Measurements from ENCODE around the gene CDC42SE2.
"Not testable (repeated sequence)": the region's sequence is repeated elsewhere in the genome, so short reads cannot be mapped to it uniquely, and the experiment has no call there.

Gene CDC42SE2

GRCh38 chr5:131328536-131329285 is 64.9 kb downstream of the CDC42SE2 start:
- DNase-seq, result no peak

- DNase-seq, result no peak
Observed at GRCh38 chr5:131329286-131329560, 65.4 kb downstream of the CDC42SE2 start.

GRCh38 chr5:131330031-131330430 is 66.2 kb downstream of the CDC42SE2 start:
- DNase-seq, result no peak

GRCh38 chr5:131335756-131336155 is 71.9 kb downstream of the CDC42SE2 start:
- not testable (repeated sequence) for DNase-seq

- DNase-seq, result not testable (repeated sequence)
Observed at GRCh38 chr5:131336801-131337200, 72.9 kb downstream of the CDC42SE2 start.

GRCh38 chr5:131337240-131338050 is 73.6 kb downstream of the CDC42SE2 start:
- DNase-seq, result not testable (repeated sequence)

GRCh38 chr5:131338051-131338453 is 74.2 kb downstream of the CDC42SE2 start:
- no peak for DNase-seq

GRCh38 chr5:131344288-131344687 is 80.4 kb downstream of the CDC42SE2 start:
- DNase-seq, result not testable (repeated sequence)

GRCh38 chr5:131346204-131346603 is 82.4 kb downstream of the CDC42SE2 start:
- not testable (repeated sequence) for DNase-seq

GRCh38 chr5:131353991-131354390 is 90.1 kb downstream of the CDC42SE2 start:
- no peak for DNase-seq

- DNase-seq, result no peak
Observed at GRCh38 chr5:131355971-131356528, 92.2 kb downstream of the CDC42SE2 start.

- no peak for DNase-seq
Observed at GRCh38 chr5:131356619-131357018, 92.8 kb downstream of the CDC42SE2 start.

- peak; percentile 42 for DNase-seq
Observed at GRCh38 chr5:131357739-131358561, 94.1 kb downstream of the CDC42SE2 start.

GRCh38 chr5:131361677-131362315 is 97.9 kb downstream of the CDC42SE2 start:
- DNase-seq, result no peak

- no peak for DNase-seq
Observed at GRCh38 chr5:131363811-131364506, 100.1 kb downstream of the CDC42SE2 start.

- DNase-seq, result no peak
Observed at GRCh38 chr5:131364507-131365050, 100.7 kb downstream of the CDC42SE2 start.

- no peak for DNase-seq
Observed at GRCh38 chr5:131366428-131366827, 102.6 kb downstream of the CDC42SE2 start.

- no peak for DNase-seq
Observed at GRCh38 chr5:131367219-131367860, 103.5 kb downstream of the CDC42SE2 start.

GRCh38 chr5:131368866-131369265 is 105.0 kb downstream of the CDC42SE2 start:
- no peak for DNase-seq

GRCh38 chr5:131369558-131369957 is 105.7 kb downstream of the CDC42SE2 start:
- DNase-seq, result no peak

- no peak for DNase-seq
Observed at GRCh38 chr5:131371835-131372234, 108.0 kb downstream of the CDC42SE2 start.
